Heart left ventricle (tissue), 16 donors: ENCODE results near the gene CTNNBIP1. TPM values are rescaled to one million over a fixed set of nuclear protein-coding genes. Genes with fewer than 3 reads are reported as not detected.

ENCODE experiments used
- ATAC-seq, 4 donors: fragments of 200-7000 bp; cut with Tn5 transposase; one replicate each; pipeline ENCODE4 v1.9.1; 2020 to 2022; ENCODE audit warnings: moderate library complexity in 4 of 4, mild to moderate bottlenecking in 3 of 4, moderate number of reproducible peaks in 1 of 4
- DNase-seq, 5 donors: peaks; one replicate each; pipeline ENCODE4 v3.0.0-alpha.2; 2020
- H3K27ac ChIP-seq, 12 donors: fragments of 200-600 bp; sonication (generic) in 4 of 12; one replicate each; pipeline versions ENCODE4 v1.5.0 to v1.8.0; 2016 to 2022; ENCODE audit warnings: mild to moderate bottlenecking in 2 of 12
- H3K27me3 ChIP-seq, 9 donors: fragments of 200-600 bp; sonication (generic) in 2 of 9; one replicate each; pipeline versions ENCODE4 v1.5.1 to v1.8.0; 2016 to 2022; ENCODE audit warnings: mild to moderate bottlenecking in 3 of 9
- H3K36me3 ChIP-seq, 9 donors: fragments of 200-600 bp; sonication (generic) in 2 of 9; one replicate each; pipeline versions ENCODE4 v1.5.0 to v1.8.0; 2018 to 2022; ENCODE audit warnings: mild to moderate bottlenecking in 2 of 9
- H3K4me1 ChIP-seq, 12 donors: fragments of 200-600 bp; sonication (generic) in 4 of 12; one replicate each; pipeline versions ENCODE4 v1.5.0 to v1.8.0; 2016 to 2022; ENCODE audit warnings: mild to moderate bottlenecking in 3 of 12
- H3K4me3 ChIP-seq, 12 donors: fragments of 200-600 bp; sonication (generic) in 4 of 12; one replicate each; pipeline versions ENCODE4 v1.5.0 to v1.8.0; 2017 to 2022; ENCODE audit warnings: mild to moderate bottlenecking in 9 of 12, moderate library complexity in 4 of 12
- H3K9me3 ChIP-seq, 12 donors: fragments of 200-600 bp; sonication (generic) in 4 of 12; one replicate each; pipeline versions ENCODE4 v1.5.0 to v1.8.0; 2016 to 2022; ENCODE audit warnings: mild to moderate bottlenecking in 1 of 12
- POLR2A ChIP-seq, 2 donors: fragments of 450-650 bp; IDR thresholded peaks; one replicate each; pipeline ENCODE4 v1.6.1; 2017; ENCODE audit warnings: antibody characterized with exemption in 2 of 2, mild to moderate bottlenecking in 2 of 2, moderate library complexity in 2 of 2
- WGBS, 4 donors: extraction: QIAGEN DNeasy Blood & Tissue Kit in 2 of 4; methylation state at CpG; one replicate each; pipeline versions ENCODE4 v1.1.5 to v1.1.7; 2013 to 2018; 5-methylcytosine and 5-hydroxymethylcytosine counted together
- intact Hi-C, 10 donors: fragments of 100-400 bp; cut with DNase I; formaldehyde crosslinking; loops; one replicate each; pipeline versions ENCODE4 v1.11.1 to v1.14.2; 2022
- polyA plus RNA-seq, 2 donors: library from polyadenylated mRNA; stranded (reverse); fragments of 200-250 nt; gene quantifications; one replicate each; pipeline ENCODE4 v1.2.3, GENCODE V29; 2013
- total RNA-seq, 9 donors: library from RNA; depleted of rRNA in 2 of 9; stranded (reverse); fragments of >200 nt in 2 of 9; fragmentation: NEBNext Ultra II Directional in 3 of 9; extraction: Animal tissue kit (Norgen Biotek cat#: 25700) in 3 of 9; gene quantifications; one replicate each; pipeline versions ENCODE4 v1.1.0 to v1.2.4, GENCODE V29; 2016 to 2023
- TF ChIP-seq, protein P1 (sequence below), 12 donors: fragments of 200-600 bp; sonication (generic) in 4 of 12; IDR thresholded peaks; one replicate each; pipeline versions ENCODE4 v1.5.0 to v1.8.0; 2018 to 2022; ENCODE audit warnings: antibody characterized with exemption in 12 of 12, mild to moderate bottlenecking in 5 of 12
- donor health status: ischemic (EF 13 %, LVEDD 7.1; RV severe dilation, severe dysfunction).
- donor health status: healthy with polysubstance abuse.
- donor health status: DM: no; HTN: yes; CAD: no.
- donor health status: DM: no; HTN: no; CAD: no.
- donor health status: ischemic (EF 25% LVEDD 6.9; RV normal size, moderate dysfunction).
- donor health status: ischemic (EF 25% LVEDD 5.7; RV mildly dilated, moderate dysfunction).
- donor health status: healthy.
- donor health status: DM: yes; HTN: yes; CAD: no.
- donor health status: ischemic (EF 35%, LVEDD 5.7; RV mildly dilated, moderate dysfunction).
- donor health status: nonischemic (EF 11% LVEDD 7.7; RV severe dilation, severe dysfunction).
- donor health status: DM: yes; HTN: yes; CAD: no.
- donor health status: PGD.
- donor health status: ischemic (EF 29% LVEDD 5.4; RV normal size, mild dysfunction).
- donor health status: nonischemic (EF 23%, LVEDD 6.1; RV moderate dilation, normal function).

The CTNNBIP1 gene
- total and polyA plus RNA-seq, 11 donors: 25.4 to 62.0 (median 40.7) TPM

DNA sequence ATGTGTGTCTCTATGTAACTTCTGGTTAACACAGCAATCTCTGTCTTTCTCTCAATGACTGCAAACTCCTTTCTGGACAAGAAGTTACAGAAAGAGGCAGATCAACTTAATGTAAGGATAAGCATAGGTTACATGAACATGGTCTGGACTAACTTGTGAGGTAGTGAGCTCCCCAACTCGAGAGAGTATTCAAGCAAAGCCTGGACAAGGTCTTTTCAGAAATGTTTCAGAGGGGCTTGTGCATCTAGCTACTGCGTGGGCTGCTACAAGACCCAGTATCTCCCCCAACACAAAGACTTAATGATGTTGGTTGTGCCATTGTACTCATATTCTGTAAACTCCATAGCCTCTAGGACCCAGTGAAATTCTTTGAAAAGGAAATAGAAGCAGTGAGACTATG, 62.8 kb downstream of the CTNNBIP1 start:
- no peak overlapping the region for H3K27ac ChIP-seq
- intact Hi-C loops: no loop called here
- H3K27me3 ChIP-seq: no peaks in the 10 kb centered on the region
- 92 to 97% (median 93%) methylated on average over 2 of the region's 2 CpGs for WGBS, 4 donors
- H3K4me1 ChIP-seq: peaks cover 11 to 47% (median 28%) of the 10 kb centered on the region in 12 donors
- no peaks in the 10 kb centered on the region for H3K9me3 ChIP-seq
- no peak overlapping the region for H3K4me3 ChIP-seq
- H3K36me3 ChIP-seq: peaks cover 0 to 18% (median 6%) of the 10 kb centered on the region in 9 donors
- no peak for ATAC-seq
- TF ChIP-seq, protein P1, sequence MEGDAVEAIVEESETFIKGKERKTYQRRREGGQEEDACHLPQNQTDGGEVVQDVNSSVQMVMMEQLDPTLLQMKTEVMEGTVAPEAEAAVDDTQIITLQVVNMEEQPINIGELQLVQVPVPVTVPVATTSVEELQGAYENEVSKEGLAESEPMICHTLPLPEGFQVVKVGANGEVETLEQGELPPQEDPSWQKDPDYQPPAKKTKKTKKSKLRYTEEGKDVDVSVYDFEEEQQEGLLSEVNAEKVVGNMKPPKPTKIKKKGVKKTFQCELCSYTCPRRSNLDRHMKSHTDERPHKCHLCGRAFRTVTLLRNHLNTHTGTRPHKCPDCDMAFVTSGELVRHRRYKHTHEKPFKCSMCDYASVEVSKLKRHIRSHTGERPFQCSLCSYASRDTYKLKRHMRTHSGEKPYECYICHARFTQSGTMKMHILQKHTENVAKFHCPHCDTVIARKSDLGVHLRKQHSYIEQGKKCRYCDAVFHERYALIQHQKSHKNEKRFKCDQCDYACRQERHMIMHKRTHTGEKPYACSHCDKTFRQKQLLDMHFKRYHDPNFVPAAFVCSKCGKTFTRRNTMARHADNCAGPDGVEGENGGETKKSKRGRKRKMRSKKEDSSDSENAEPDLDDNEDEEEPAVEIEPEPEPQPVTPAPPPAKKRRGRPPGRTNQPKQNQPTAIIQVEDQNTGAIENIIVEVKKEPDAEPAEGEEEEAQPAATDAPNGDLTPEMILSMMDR (IDR thresholded peaks at IDR 0.05): no peak
- no peak for TF ChIP-seq POLR2A (IDR thresholded peaks at IDR 0.05)
- no peak for DNase-seq

DNA sequence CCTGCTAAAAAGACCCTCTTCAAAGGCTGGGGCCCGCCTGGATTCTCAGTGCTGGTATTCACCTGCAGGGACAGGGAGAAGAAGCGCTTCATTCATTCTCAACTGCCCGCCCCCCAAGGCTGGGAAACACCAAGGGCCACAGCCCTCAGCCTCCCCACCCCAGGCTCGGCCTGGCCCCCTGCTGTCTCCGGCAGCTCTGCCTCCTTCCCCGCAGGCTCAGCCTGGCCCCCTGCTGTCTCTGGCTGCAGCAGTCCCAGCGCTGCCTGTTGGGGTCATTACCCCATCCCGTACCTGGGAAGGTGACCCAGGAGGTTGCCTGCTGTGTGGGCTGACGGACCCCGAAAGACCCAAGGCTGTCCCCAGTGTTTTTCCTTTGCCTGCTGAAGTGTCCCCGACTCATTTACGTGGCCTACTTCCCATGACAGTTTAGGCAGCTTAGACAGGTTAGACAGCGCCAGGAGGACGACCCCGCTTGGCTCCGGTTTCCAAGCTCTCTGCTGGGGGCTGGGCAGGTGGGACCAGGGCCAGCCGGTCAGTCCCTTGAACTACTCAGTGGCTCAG, 63.4 kb downstream of the CTNNBIP1 start:
- ATAC-seq (no peak), DNase-seq (peak in 1 of 5 donors; percentile 6)
- intact Hi-C loops: no loop called here
- H3K4me3 ChIP-seq: no peak overlapping the region
- H3K9me3 ChIP-seq: no peaks in the 10 kb centered on the region
- H3K27me3 ChIP-seq: no peaks in the 10 kb centered on the region
- 77 to 82% (median 80%) methylated on average over 12 to 17 of the region's 17 CpGs for WGBS, 4 donors
- H3K36me3 ChIP-seq: peaks cover 0 to 18% (median 6%) of the 10 kb centered on the region in 9 donors
- H3K27ac ChIP-seq: peak overlapping the region in 1 of 12 donors; percentile 62
- no peak for TF ChIP-seq POLR2A (IDR thresholded peaks at IDR 0.05)
- TF ChIP-seq, protein P1 (IDR thresholded peaks at IDR 0.05): no peak
- H3K4me1 ChIP-seq: peaks cover 11 to 51% (median 28%) of the 10 kb centered on the region in 12 donors

DNA sequence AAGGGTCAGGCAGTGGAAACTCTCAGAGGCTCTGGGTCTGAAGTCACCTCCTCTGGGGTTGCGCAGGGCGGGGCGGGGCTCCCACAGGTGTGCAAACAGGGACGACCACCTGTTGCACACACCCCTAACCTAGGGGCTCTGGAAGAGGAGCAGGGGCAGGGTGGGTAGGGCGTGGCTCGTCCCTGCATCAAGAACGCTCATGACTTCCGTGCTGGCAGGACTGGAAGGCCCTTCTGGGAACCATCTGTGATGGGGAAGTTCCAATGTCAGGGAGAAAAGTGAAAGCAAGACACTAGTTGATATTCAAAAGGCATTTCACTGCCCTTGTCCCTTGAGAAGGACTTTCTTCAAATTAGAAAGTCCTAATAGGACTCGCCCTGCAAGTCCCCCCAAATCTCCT, 64.2 kb downstream of the CTNNBIP1 start:
- intact Hi-C loops: no loop called here
- DNase-seq (peak in 1 of 5 donors; percentile 24), ATAC-seq (peak in 1 of 4 donors; percentile 14)
- Histone ChIP-seq H3K9me3 (no peaks in the 10 kb centered on the region), H3K27me3 (no peaks in the 10 kb centered on the region), H3K4me1 (peaks cover 11 to 51% (median 28%) of the 10 kb centered on the region in 12 donors), H3K4me3 (no peak overlapping the region), H3K27ac (peak overlapping the region in 1 of 12 donors; percentile 62), H3K36me3 (peaks cover 0 to 17% (median 6%) of the 10 kb centered on the region in 9 donors)
- WGBS, 4 donors: 64 to 75% (median 70%) methylated on average over 9 of the region's 9 CpGs
- TF ChIP-seq, protein P1 (IDR thresholded peaks at IDR 0.05): no peak
- TF ChIP-seq POLR2A (IDR thresholded peaks at IDR 0.05): no peak

DNA sequence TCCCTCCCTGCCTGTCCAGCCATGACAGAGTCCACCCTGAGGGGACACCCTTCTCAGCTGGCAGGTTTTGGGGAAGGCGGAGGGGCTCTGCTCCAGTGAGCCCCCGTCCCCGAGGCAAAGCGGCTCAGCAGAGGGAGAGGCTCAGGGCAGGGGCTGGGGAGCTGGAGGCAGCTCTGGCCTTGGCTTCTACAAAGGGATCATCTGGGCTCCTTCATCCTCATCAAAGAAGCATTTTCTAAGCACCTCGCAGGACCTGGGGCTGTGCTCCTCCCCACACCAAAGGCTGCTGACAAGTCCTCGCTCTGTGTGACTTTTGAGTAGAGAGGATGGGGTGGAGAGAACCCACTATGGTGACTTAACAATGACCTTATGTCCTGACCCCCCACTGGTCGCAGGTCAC, 65.3 kb downstream of the CTNNBIP1 start:
- 83 to 89% (median 86%) methylated on average over 2 to 7 of the region's 7 CpGs for WGBS, 4 donors
- Histone ChIP-seq H3K4me3 (no peak overlapping the region), H3K27ac (peak overlapping the region in 3 of 12 donors; percentile 3 to 57 (median 13)), H3K4me1 (peaks cover 11 to 51% (median 28%) of the 10 kb centered on the region in 12 donors), H3K27me3 (no peaks in the 10 kb centered on the region), H3K36me3 (peaks cover 0 to 12% (median 3%) of the 10 kb centered on the region in 9 donors), H3K9me3 (no peaks in the 10 kb centered on the region)
- intact Hi-C loops: no loop called here
- TF ChIP-seq POLR2A (IDR thresholded peaks at IDR 0.05): no peak
- TF ChIP-seq, protein P1 (IDR thresholded peaks at IDR 0.05): no peak
- no peak for DNase-seq
- ATAC-seq: no peak
